ENCODE results near the gene OVCH1. TPM values are rescaled to one million over a fixed set of nuclear protein-coding genes. Genes with fewer than 3 reads are reported as not detected.

Gene OVCH1
- total RNA-seq, 1 donor from 2014 or later = not detected

- DNase-seq (ENCODE audit: low read depth) (no peak), FAIRE-seq (no peak)
- H3K36me3 ChIP-seq (ENCODE audit: control insufficient read depth, insufficient read depth, low read length) = no peaks in the 10 kb centered on the region
- H3K4me3 ChIP-seq (ENCODE audit: low read depth, low read length) = no peak overlapping the region
- no peaks in the 10 kb centered on the region for H3K27me3 ChIP-seq (ENCODE audit: control insufficient read depth, insufficient read depth, low read length)
- TF ChIP-seq CTCF (IDR thresholded peaks at IDR 0.05; ENCODE audit: insufficient read depth, low read length, severe bottlenecking) = no peak
Observed at GRCh38 chr12:29528161-29528560, 30.7 kb upstream of the OVCH1 start.

GRCh38 chr12:29521951-29522350 lies 24.5 kb upstream of the OVCH1 start:
- no peaks in the 10 kb centered on the region for H3K27me3 ChIP-seq (ENCODE audit: control insufficient read depth, insufficient read depth, low read length)
- FAIRE-seq (no peak), DNase-seq (ENCODE audit: low read depth) (peak; percentile 58)
- no peak for TF ChIP-seq CTCF (IDR thresholded peaks at IDR 0.05; ENCODE audit: insufficient read depth, low read length, severe bottlenecking)
- no peaks in the 10 kb centered on the region for H3K36me3 ChIP-seq (ENCODE audit: control insufficient read depth, insufficient read depth, low read length)
- H3K4me3 ChIP-seq (ENCODE audit: low read depth, low read length) = no peak overlapping the region

GRCh38 chr12:29519585-29520182 lies 22.2 kb upstream of the OVCH1 start:
- Histone ChIP-seq H3K27me3 (ENCODE audit: control insufficient read depth, insufficient read depth, low read length) (no peaks in the 10 kb centered on the region), H3K36me3 (ENCODE audit: control insufficient read depth, insufficient read depth, low read length) (no peaks in the 10 kb centered on the region), H3K4me3 (ENCODE audit: low read depth, low read length) (no peak overlapping the region)
- FAIRE-seq (no peak), DNase-seq (ENCODE audit: low read depth) (peak; percentile 52)
- peak; percentile 24 for TF ChIP-seq CTCF (IDR thresholded peaks at IDR 0.05; ENCODE audit: insufficient read depth, low read length, severe bottlenecking)

- FAIRE-seq (no peak), DNase-seq (ENCODE audit: low read depth) (no peak)
- no peak for TF ChIP-seq CTCF (IDR thresholded peaks at IDR 0.05; ENCODE audit: insufficient read depth, low read length, severe bottlenecking)
- H3K27me3 ChIP-seq (ENCODE audit: control insufficient read depth, insufficient read depth, low read length) = no peaks in the 10 kb centered on the region
- no peak overlapping the region for H3K4me3 ChIP-seq (ENCODE audit: low read depth, low read length)
- no peaks in the 10 kb centered on the region for H3K36me3 ChIP-seq (ENCODE audit: control insufficient read depth, insufficient read depth, low read length)
Observed at GRCh38 chr12:29518407-29518806, 20.9 kb upstream of the OVCH1 start.

- TF ChIP-seq CTCF (IDR thresholded peaks at IDR 0.05; ENCODE audit: insufficient read depth, low read length, severe bottlenecking) = no peak
Observed at GRCh38 chr12:29517264-29517663, 19.8 kb upstream of the OVCH1 start.

GRCh38 chr12:29516431-29516875 lies 19.0 kb upstream of the OVCH1 start:
- H3K27me3 ChIP-seq (ENCODE audit: control insufficient read depth, insufficient read depth, low read length) = no peaks in the 10 kb centered on the region
- FAIRE-seq = no peak
- TF ChIP-seq CTCF (IDR thresholded peaks at IDR 0.05; ENCODE audit: insufficient read depth, low read length, severe bottlenecking) = no peak
- peak; percentile 47 for DNase-seq (ENCODE audit: low read depth)
- no peak overlapping the region for H3K4me3 ChIP-seq (ENCODE audit: low read depth, low read length)
- no peaks in the 10 kb centered on the region for H3K36me3 ChIP-seq (ENCODE audit: control insufficient read depth, insufficient read depth, low read length)

More at GRCh38 chr12:29517264-29517663, 19.8 kb upstream of the OVCH1 start:
- no peak for FAIRE-seq
- Histone ChIP-seq H3K36me3 (ENCODE audit: control insufficient read depth, insufficient read depth, low read length) (no peaks in the 10 kb centered on the region), H3K27me3 (ENCODE audit: control insufficient read depth, insufficient read depth, low read length) (no peaks in the 10 kb centered on the region), H3K4me3 (ENCODE audit: low read depth, low read length) (no peak overlapping the region)
- DNase-seq (ENCODE audit: low read depth) = no peak
